SK-N-SH treated with all-trans-retinoic acid at 6 μM for 48 hours (cell line): ENCODE data around the gene ATP1B1.

Experiments
- ATAC-seq: fragments of 200-7000 bp; cut with Tn5 transposase; 3 replicates; pipeline ENCODE4 v1.9.1; 2020; ENCODE audit warnings: mild to moderate bottlenecking, moderate library complexity
- ARNTL ChIP-seq: fragments of 450-650 bp; formaldehyde crosslinking; IDR thresholded peaks from 2 replicates; pipeline ENCODE4 v1.5.0; 2020; ENCODE audit warnings: low read depth, mild to moderate bottlenecking, moderate library complexity, borderline replicate concordance
- BACH2 ChIP-seq: fragments of 250-450 bp; sonication (Bioruptor Pico); IDR thresholded peaks from 2 replicates; pipeline ENCODE4 v1.9.0; 2021; ENCODE audit warnings: mild to moderate bottlenecking, borderline replicate concordance
- CSDC2 ChIP-seq: fragments of 250-450 bp; sonication (Bioruptor Pico); IDR thresholded peaks from 2 replicates; pipeline ENCODE4 v1.5.0; 2020; ENCODE audit warnings: mild to moderate bottlenecking, moderate library complexity
- ESRRG ChIP-seq: fragments of 250-450 bp; sonication (Bioruptor Pico); IDR thresholded peaks from 2 replicates; pipeline ENCODE4 v1.6.1; 2021; ENCODE audit warnings: mild to moderate bottlenecking
- GLIS3 ChIP-seq: fragments of 250-450 bp; sonication (Bioruptor Pico); IDR thresholded peaks from 2 replicates; pipeline ENCODE4 v1.5.0; 2020; ENCODE audit warnings: mild to moderate bottlenecking, moderate library complexity
- ISL1 ChIP-seq: fragments of 250-450 bp; sonication (Bioruptor Pico); IDR thresholded peaks from 2 replicates; pipeline ENCODE4 v2.1.2; 2022; ENCODE audit warnings: mild to moderate bottlenecking, moderate library complexity
- OSR1 ChIP-seq: fragments of 250-450 bp; sonication (Bioruptor Pico); IDR thresholded peaks from 2 replicates; pipeline ENCODE4 v1.8.0; 2022; ENCODE audit warnings: moderate library complexity, mild to moderate bottlenecking, inconsistent platforms
- POU6F1 ChIP-seq: fragments of 250-450 bp; sonication (Bioruptor Pico); IDR thresholded peaks from 2 replicates; pipeline ENCODE4 v1.8.0; 2021; ENCODE audit warnings: low read depth, mild to moderate bottlenecking, moderate library complexity, borderline replicate concordance
- PPARA ChIP-seq: fragments of 250-450 bp; sonication (Bioruptor Pico); IDR thresholded peaks from 2 replicates; pipeline ENCODE4 v1.5.0; 2020; ENCODE audit warnings: mild to moderate bottlenecking, borderline replicate concordance
- RARB ChIP-seq: fragments of 250-450 bp; sonication (Bioruptor Pico); IDR thresholded peaks from 2 replicates; pipeline ENCODE4 v1.8.0; 2021; ENCODE audit warnings: mild to moderate bottlenecking, moderate library complexity
- TCF4 ChIP-seq: fragments of 250-450 bp; sonication (Bioruptor Pico); IDR thresholded peaks from 2 replicates; pipeline ENCODE4 v1.8.0; 2021; ENCODE audit warnings: mild to moderate bottlenecking, moderate library complexity, borderline replicate concordance
- TOX ChIP-seq: fragments of 250-450 bp; sonication (Bioruptor Pico); IDR thresholded peaks from 2 replicates; pipeline ENCODE4 v1.8.0; 2021; ENCODE audit warnings: mild to moderate bottlenecking, moderate library complexity, borderline replicate concordance
- TSHZ2 ChIP-seq: fragments of 250-450 bp; sonication (Bioruptor Pico); IDR thresholded peaks from 2 replicates; pipeline ENCODE4 v1.5.0; 2020; ENCODE audit warnings: mild to moderate bottlenecking, moderate library complexity
- ZC3H10 ChIP-seq: fragments of 250-450 bp; sonication (Bioruptor Pico); IDR thresholded peaks from 2 replicates; pipeline ENCODE4 v1.5.1; 2021; ENCODE audit warnings: mild to moderate bottlenecking, moderate library complexity
- ZFP3 ChIP-seq: fragments of 250-450 bp; sonication (Bioruptor Pico); IDR thresholded peaks from 2 replicates; pipeline ENCODE4 v1.5.0; 2020; ENCODE audit warnings: mild to moderate bottlenecking, moderate library complexity
- ZFP30 ChIP-seq: fragments of 450-650 bp; formaldehyde crosslinking; IDR thresholded peaks from 2 replicates; pipeline ENCODE4 v1.5.0; 2022; ENCODE audit warnings: mild to moderate bottlenecking, moderate library complexity
- ZNF70 ChIP-seq: fragments of 450-650 bp; formaldehyde crosslinking; IDR thresholded peaks from 2 replicates; pipeline ENCODE4 v1.5.0; 2020; ENCODE audit warnings: mild to moderate bottlenecking, moderate library complexity
- ZNF8 ChIP-seq: fragments of 450-650 bp; formaldehyde crosslinking; IDR thresholded peaks from 2 replicates; pipeline ENCODE4 v1.5.0; 2020; ENCODE audit warnings: mild to moderate bottlenecking, moderate library complexity
- TF ChIP-seq, protein P1 (sequence below): fragments of 250-450 bp; sonication (Bioruptor Pico); IDR thresholded peaks from 2 replicates; pipeline ENCODE4 v1.8.0; 2020; ENCODE audit warnings: mild to moderate bottlenecking, moderate library complexity, borderline replicate concordance

ATP1B1 gene

GRCh38 chr1:169070547-169070946 lies 35.9 kb upstream of the ATP1B1 start:
- no peak; the same call in 2 of the 3 replicates for ATAC-seq
- no peak for TF ChIP-seq ZC3H10 (CRISPR knock-in tag)
- TF ChIP-seq ESRRG (CRISPR knock-in tag): no peak
- no peak for TF ChIP-seq ZNF8 (CRISPR knock-in tag)
- no peak for TF ChIP-seq OSR1 (CRISPR knock-in tag)
- no peak for TF ChIP-seq POU6F1 (CRISPR knock-in tag)
- TF ChIP-seq TOX (CRISPR knock-in tag): no peak
- TF ChIP-seq ISL1 (CRISPR knock-in tag): no peak
- TF ChIP-seq, protein P1, sequence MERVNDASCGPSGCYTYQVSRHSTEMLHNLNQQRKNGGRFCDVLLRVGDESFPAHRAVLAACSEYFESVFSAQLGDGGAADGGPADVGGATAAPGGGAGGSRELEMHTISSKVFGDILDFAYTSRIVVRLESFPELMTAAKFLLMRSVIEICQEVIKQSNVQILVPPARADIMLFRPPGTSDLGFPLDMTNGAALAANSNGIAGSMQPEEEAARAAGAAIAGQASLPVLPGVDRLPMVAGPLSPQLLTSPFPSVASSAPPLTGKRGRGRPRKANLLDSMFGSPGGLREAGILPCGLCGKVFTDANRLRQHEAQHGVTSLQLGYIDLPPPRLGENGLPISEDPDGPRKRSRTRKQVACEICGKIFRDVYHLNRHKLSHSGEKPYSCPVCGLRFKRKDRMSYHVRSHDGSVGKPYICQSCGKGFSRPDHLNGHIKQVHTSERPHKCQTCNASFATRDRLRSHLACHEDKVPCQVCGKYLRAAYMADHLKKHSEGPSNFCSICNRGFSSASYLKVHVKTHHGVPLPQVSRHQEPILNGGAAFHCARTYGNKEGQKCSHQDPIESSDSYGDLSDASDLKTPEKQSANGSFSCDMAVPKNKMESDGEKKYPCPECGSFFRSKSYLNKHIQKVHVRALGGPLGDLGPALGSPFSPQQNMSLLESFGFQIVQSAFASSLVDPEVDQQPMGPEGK: no peak
- no peak for TF ChIP-seq PPARA (CRISPR knock-in tag)
- TF ChIP-seq ZFP3 (CRISPR knock-in tag): no peak
- TF ChIP-seq TSHZ2 (CRISPR knock-in tag): no peak
- TF ChIP-seq ARNTL (CRISPR knock-in tag): no peak
- TF ChIP-seq GLIS3 (CRISPR knock-in tag): no peak

DNA sequence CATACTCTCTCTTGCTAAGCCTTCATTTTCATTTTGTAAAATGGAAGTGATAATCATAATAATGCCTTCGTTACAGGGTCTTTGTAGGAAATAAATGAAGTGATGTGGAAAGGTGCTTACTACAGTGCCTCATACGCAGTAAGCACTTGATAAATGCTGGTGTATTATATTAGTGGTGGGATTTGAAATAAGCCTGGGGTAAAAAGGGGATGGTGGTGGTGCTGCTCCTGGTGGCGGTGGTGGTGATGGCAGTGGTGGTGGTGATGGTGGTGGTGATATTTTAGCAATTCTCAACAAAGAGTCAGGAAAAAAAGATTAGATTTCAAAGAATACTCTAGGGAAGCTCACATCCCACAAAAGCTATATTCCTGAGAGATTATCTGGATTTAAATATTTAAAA lies 35.5 kb upstream of the ATP1B1 start:
- no peak for TF ChIP-seq BACH2 (CRISPR knock-in tag)
- TF ChIP-seq POU6F1 (CRISPR knock-in tag): no peak
- no peak for TF ChIP-seq ZFP3 (CRISPR knock-in tag)
- TF ChIP-seq RARB (CRISPR knock-in tag): no peak
- no peak for TF ChIP-seq ZNF70 (CRISPR knock-in tag)
- no peak for TF ChIP-seq ISL1 (CRISPR knock-in tag)
- TF ChIP-seq ARNTL (CRISPR knock-in tag): no peak
- no peak for TF ChIP-seq ESRRG (CRISPR knock-in tag)
- TF ChIP-seq ZNF8 (CRISPR knock-in tag): no peak
- TF ChIP-seq TCF4 (CRISPR knock-in tag): no peak
- TF ChIP-seq ZC3H10 (CRISPR knock-in tag): no peak
- no peak for TF ChIP-seq ZFP30 (CRISPR knock-in tag)
- no peak for TF ChIP-seq PPARA (CRISPR knock-in tag)
- TF ChIP-seq CSDC2 (CRISPR knock-in tag): no peak
- TF ChIP-seq OSR1 (CRISPR knock-in tag): no peak
- TF ChIP-seq, protein P1: no peak
- TF ChIP-seq TSHZ2 (CRISPR knock-in tag): no peak

More for the DNA sequence above, 35.5 kb upstream of the ATP1B1 start:
- no peak for ATAC-seq
